ENCODE results near the gene FRMPD4. TPM values are rescaled to one million over a fixed set of nuclear protein-coding genes. Genes with fewer than 3 reads are reported as not detected.

FRMPD4 gene
- total RNA-seq, 1 donor from 2014 or later = 0.07 TPM

- H3K4me3 Mint-ChIP-seq = no peak overlapping the region
- peaks cover 2% of the 10 kb centered on the region for H3K36me3 Mint-ChIP-seq (ENCODE audit: low read depth)
- no peak overlapping the region for H3K27ac Mint-ChIP-seq (ENCODE audit: unreplicated experiment)
- no peak for TF ChIP-seq CTCF (conservative IDR thresholded peaks at IDR 0.05)
- H3K9me3 Mint-ChIP-seq = peaks cover 8% of the 10 kb centered on the region
- DNase-seq (ENCODE audit: low read depth, low spot score) = no peak
- no peaks in the 10 kb centered on the region for H3K4me1 Mint-ChIP-seq
- no peaks in the 10 kb centered on the region for H3K27me3 Mint-ChIP-seq (ENCODE audit: low read depth)
Measured at GRCh38 chrX:12463873-12464272, 325.6 kb downstream of the FRMPD4 start.

- no peak overlapping the region for H3K4me3 Mint-ChIP-seq
- peaks cover 2% of the 10 kb centered on the region for H3K36me3 Mint-ChIP-seq (ENCODE audit: low read depth)
- peaks cover 6% of the 10 kb centered on the region for H3K9me3 Mint-ChIP-seq
- no peaks in the 10 kb centered on the region for H3K4me1 Mint-ChIP-seq
- DNase-seq (ENCODE audit: low read depth, low spot score) = no peak
- H3K27me3 Mint-ChIP-seq (ENCODE audit: low read depth) = no peaks in the 10 kb centered on the region
- H3K27ac Mint-ChIP-seq (ENCODE audit: unreplicated experiment) = no peak overlapping the region
- no peak for TF ChIP-seq CTCF (conservative IDR thresholded peaks at IDR 0.05)
Measured at GRCh38 chrX:12467321-12467720, 329.0 kb downstream of the FRMPD4 start.

- Mint-ChIP-seq H3K4me1 (no peaks in the 10 kb centered on the region), H3K27me3 (ENCODE audit: low read depth) (no peaks in the 10 kb centered on the region), H3K27ac (ENCODE audit: unreplicated experiment) (no peak overlapping the region), H3K36me3 (ENCODE audit: low read depth) (no peaks in the 10 kb centered on the region), H3K9me3 (peaks cover 3% of the 10 kb centered on the region), H3K4me3 (no peak overlapping the region)
- DNase-seq (ENCODE audit: low read depth, low spot score) = no peak
- no peak for TF ChIP-seq CTCF (conservative IDR thresholded peaks at IDR 0.05)
Measured at GRCh38 chrX:12469296-12469695, 331.0 kb downstream of the FRMPD4 start.

GRCh38 chrX:12471061-12471460 lies 332.8 kb downstream of the FRMPD4 start:
- no peak for TF ChIP-seq CTCF (conservative IDR thresholded peaks at IDR 0.05)
- Mint-ChIP-seq H3K27me3 (ENCODE audit: low read depth) (no peaks in the 10 kb centered on the region), H3K4me1 (no peaks in the 10 kb centered on the region), H3K36me3 (ENCODE audit: low read depth) (no peaks in the 10 kb centered on the region), H3K27ac (ENCODE audit: unreplicated experiment) (no peak overlapping the region), H3K9me3 (peaks cover 3% of the 10 kb centered on the region), H3K4me3 (no peak overlapping the region)
- no peak for DNase-seq (ENCODE audit: low read depth, low spot score)

- H3K27ac Mint-ChIP-seq (ENCODE audit: unreplicated experiment) = no peak overlapping the region
- no peak for TF ChIP-seq CTCF (conservative IDR thresholded peaks at IDR 0.05)
- H3K9me3 Mint-ChIP-seq = peaks cover 5% of the 10 kb centered on the region
- H3K36me3 Mint-ChIP-seq (ENCODE audit: low read depth) = peaks cover 2% of the 10 kb centered on the region
- H3K4me3 Mint-ChIP-seq = no peak overlapping the region
- DNase-seq (ENCODE audit: low read depth, low spot score) = no peak
- no peaks in the 10 kb centered on the region for H3K4me1 Mint-ChIP-seq
- H3K27me3 Mint-ChIP-seq (ENCODE audit: low read depth) = peaks cover 3% of the 10 kb centered on the region
Measured at GRCh38 chrX:12480956-12481355, 342.7 kb downstream of the FRMPD4 start.

DNA sequence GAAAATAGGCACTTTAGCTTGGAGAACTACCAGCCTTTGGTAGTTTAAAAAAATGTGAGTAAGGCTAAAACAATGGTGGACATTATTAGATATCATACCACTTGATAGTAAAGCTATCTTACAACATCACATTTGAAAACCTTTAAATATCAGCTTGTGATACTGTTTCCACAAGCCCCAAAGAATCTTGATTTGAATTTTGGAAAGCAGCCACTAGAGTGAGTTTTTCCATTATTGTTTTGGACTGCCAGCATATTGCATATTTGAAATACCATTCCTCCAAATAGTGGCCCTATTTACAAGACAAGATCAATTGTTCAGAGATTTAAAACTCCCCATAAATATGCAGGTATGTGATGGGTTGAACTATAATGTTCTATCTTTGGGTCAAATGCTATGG lies 349.9 kb downstream of the FRMPD4 start:
- peaks cover 2% of the 10 kb centered on the region for H3K36me3 Mint-ChIP-seq (ENCODE audit: low read depth)
- no peak overlapping the region for H3K27ac Mint-ChIP-seq (ENCODE audit: unreplicated experiment)
- H3K4me1 Mint-ChIP-seq = no peaks in the 10 kb centered on the region
- peaks cover 6% of the 10 kb centered on the region for H3K9me3 Mint-ChIP-seq
- H3K27me3 Mint-ChIP-seq (ENCODE audit: low read depth) = peaks cover 3% of the 10 kb centered on the region
- no peak overlapping the region for H3K4me3 Mint-ChIP-seq
- no peak for TF ChIP-seq CTCF (conservative IDR thresholded peaks at IDR 0.05)
- DNase-seq (ENCODE audit: low read depth, low spot score) = no peak
